HG02840 (cell line): Measurements from ENCODE around the gene FRMD3.

ENCODE experiments used
- ATAC-seq: cut with Tn5 transposase; IDR thresholded peaks from one replicate; pipeline ENCODE4 v1.9.1; 2021; ENCODE audit warnings: mild to moderate bottlenecking, moderate library complexity, moderate number of reproducible peaks; ENCODE audit not compliant: unreplicated experiment, low FRiP score

Gene FRMD3

GRCh38 chr9:83440641-83441040, 97.6 kb downstream of the FRMD3 start:
- no peak for ATAC-seq

- no peak for ATAC-seq
Measured at GRCh38 chr9:83435301-83435700, 102.9 kb downstream of the FRMD3 start.

DNA sequence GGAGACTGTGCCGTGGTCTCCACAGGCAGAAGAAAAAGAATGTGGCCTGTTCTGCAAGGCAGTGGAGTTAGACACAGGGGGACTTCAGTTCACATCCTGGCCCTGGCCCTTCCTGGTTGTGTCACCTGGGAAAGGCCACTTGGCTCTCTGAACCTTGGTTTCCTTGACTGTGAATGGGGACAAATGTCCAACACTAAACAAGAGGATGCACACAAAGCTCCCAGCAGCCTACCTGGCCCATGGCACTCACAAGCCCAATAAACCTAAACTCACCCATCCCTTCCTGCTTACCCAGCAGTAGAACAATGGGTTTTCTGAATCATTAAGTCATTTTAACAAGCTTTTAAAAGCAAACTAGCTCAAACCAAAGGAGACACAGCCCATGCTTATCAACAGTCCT, 103.9 kb downstream of the FRMD3 start:
- no peak for ATAC-seq

DNA sequence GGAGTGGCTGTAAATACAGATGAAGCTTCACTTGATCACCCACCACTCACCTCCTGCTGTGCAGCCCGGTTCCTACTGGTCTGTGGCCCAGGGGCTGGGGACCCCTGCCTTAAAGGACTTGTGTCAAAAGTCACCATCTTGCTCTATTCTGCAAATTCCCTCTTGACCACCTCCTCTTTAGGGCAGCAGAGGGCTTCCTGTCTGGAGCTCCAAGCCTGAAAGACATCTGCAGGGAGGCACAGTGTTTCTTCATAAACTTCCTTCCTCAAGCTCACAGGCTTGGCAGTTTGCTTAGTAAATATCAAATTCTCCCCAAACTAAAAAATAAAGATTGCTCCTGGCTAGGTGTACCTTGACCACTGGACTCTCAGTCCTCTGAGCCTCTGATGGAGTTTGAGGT, 104.4 kb downstream of the FRMD3 start:
- no peak for ATAC-seq

DNA sequence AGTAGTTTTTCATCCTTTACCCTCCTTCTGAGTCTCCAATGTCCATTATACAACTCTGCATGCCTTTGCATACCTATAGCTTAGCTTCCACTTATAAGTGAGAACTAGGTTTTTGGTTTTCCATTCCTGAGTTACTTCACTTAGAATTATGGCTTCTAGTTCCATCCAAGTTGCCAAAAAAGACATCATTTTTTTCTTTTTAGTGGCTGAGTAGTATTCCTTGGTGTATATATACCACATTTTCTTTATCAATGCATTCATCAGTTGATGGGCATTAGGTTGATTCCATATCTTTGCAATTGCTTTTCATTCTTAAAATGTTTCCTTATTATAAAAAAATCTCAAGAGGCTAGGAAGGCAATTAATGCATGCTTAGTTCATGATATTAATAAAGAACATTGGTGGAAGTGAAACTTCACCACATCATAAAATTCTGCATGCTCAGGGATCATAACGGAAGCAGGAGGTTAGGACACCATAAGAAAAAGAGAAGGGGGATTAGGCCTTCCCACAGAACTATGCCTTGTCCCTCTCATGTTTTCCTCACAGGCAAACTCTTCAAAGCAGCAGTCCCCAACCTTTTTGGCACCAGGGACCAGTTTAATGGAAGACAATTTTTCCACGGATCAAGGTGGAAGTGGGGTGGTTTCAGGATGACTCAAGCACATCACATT, 105.2 kb downstream of the FRMD3 start:
- ATAC-seq: no peak

DNA sequence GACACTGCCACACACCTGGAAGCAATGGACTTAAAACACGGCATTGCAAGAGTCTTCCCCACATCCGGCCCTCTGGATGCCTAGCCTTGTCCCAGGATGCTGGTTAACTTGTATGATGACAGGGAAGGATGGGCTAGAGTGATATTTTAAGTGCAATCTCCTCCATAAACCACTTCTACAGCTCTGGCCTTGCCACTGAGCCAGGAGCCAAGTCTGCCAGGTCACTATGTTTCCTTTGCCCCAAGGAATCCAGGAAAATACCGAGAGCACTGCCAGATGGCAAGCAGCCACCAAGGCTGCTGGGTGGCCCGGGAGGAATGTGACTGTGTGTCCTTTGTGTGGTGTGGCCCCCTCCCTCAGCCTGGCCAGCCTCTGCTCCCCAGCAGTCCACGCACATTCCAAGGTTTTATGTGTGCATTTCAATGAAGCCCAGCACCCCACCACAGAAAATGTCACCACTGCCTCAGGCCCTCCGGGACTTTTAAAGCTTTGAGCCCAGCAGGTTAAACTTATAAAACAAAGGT, 106.0 kb downstream of the FRMD3 start:
- no peak for ATAC-seq

DNA sequence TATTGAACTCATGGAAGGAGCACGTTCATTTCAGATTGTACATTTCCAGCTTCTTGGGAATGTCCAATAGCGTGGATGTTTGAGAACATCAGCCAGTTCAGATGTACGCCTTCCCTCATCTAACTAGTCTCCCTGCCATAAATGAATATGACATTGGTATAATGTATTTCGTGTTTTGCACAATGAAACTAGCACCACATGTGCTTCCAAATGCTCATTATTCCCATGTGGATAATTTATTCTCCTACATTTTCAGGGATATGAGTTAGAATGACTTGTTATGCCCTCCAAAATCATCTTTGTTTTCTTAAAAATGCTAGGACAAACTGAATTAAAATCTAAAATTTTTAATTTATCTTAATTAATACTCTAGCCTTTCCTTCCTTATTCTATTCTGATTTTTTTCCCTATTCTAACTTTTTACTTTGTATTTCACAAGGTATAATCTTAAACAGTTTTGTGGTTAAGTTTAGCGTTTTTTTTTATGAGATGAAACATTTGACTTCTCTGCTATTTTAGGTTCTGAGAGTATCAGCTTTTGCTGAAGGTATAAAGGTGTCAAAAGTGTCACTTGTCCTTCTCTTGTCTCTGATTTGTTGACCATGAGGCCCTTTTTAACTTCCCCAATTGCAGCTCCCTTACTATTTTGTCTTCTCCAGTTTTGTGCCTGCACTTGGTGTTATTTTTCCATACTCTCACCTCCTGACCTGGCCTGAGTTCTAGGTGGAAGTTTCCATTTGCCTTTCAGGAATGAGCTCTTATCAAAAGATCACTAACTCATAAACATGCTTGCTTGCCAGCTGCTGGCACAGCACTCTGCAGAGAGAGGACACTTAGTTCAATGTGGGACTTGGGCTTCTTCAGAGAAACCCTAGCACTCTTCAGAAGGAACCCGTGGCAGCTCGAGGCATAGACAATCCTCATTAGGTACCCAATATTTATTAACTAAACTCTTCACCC, 106.8 kb downstream of the FRMD3 start:
- no peak for ATAC-seq

DNA sequence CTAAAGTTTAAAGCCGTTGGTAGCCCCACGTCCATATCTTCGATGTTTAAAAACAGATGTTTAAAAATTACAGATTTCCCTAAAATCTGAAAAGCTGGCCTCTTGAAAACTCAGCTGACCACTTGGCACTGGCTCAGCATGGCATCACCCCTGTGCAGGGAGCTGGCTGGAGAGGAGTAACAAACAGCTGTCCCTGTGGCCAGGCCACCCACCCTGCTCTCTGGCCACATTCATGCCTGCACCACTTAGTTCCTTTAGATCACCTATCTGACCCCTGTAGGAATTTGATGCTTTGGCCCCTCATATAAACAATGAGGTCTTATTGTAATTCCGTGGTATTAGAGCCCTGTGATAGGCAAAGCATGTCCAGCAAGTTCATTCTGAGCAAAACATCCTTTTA, 107.5 kb downstream of the FRMD3 start:
- ATAC-seq: no peak

DNA sequence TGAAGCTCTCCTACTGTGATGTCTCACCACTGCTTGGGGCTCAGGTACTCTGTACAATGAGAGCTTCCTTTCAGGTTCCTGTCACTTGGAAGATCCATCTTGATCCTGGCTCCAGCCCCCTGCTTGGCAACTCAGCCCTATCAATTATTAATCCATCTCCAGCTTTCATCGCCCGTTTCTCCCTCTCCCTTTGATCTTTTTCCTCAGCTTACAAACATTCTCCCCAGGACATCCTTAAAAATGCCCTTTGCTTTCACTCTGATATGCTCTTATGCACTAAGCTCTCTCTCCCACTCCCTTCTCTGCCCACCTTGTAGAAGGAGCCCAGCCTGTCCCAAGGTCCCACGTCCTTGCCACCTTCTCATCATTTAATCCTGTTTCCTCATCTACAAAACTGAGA, 109.0 kb downstream of the FRMD3 start:
- ATAC-seq: no peak

- ATAC-seq: no peak
Measured at GRCh38 chr9:83425240-83425639, 113.0 kb downstream of the FRMD3 start.

DNA sequence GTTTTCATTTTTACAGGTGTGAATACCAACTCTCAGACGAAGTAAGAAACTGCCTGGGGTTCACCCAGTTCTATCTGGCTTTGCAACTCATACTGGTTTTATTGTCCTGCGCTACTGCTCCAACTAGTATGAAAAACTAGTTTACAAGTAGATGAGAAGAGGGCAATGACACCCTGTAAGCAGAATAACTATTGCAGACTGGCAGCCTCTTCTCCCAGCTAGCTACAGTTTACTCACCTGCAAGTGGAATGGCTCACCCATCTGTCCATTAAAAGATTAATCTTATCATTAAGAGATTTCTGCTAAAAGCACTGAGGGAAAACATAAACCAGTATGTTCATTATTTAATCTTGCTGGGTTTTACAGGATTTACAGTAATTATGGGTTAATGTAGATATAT, 113.4 kb downstream of the FRMD3 start:
- ATAC-seq: no peak

DNA sequence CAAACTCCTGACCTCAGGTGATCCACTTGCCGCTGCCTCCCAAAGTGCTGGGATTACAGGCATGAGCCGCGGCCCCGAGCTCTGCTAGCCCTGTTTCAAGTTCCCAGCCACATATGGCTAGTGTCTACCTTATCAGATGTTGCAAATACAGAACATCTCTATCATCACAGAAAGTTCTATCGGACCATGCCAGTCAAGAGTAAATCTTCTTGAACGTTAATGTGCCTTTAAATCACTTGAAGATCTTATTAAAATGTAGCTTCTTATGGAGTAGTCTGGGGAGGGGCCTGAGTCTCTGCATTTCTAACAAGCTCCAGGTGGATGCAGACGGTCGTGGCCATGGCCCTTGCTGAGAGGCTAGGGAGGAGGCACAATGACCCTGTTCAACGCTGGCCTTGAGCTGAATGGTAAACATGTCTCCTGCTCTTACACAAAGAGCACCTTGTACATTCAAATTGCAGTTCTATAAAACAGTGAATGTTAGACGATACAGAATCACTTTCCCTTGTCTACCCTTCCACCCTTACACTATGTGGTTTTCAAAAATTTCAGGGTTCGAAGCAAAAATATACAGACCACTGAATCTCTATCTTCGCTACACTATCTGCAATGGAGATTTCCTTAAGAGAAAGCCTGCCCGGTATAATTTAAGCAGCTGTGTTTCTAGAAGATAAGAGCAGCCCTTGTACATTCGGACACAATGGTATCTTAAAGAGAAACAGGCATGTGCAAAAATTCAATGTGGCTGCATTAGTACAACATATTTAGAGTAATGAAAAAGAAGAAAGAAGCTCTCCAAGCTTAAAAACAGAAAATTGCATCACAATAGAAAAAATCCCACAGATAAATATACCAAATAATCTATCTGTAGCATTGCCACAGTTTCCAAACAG, 114.1 kb downstream of the FRMD3 start:
- no peak for ATAC-seq

DNA sequence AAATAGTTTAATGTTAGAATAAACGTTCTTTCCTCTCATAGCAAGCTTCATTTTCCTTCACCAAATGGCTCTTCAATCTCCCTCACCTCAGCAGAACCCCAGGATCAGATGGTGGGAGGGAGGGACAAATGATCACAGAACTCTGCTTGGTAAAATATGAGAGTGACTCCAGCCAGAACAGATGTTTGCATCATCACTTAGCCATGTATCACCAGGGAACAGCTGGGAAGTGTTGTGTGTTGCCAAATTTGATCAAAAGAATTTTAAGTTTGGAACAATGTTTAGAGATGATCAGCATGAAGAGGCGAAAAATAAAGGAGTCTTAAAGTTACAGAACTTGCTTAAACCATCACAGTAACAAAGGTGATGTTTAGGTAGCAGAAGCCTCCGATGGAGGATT, 115.7 kb downstream of the FRMD3 start:
- no peak for ATAC-seq

- no peak for ATAC-seq
Measured at GRCh38 chr9:83420486-83420885, 117.7 kb downstream of the FRMD3 start.

DNA sequence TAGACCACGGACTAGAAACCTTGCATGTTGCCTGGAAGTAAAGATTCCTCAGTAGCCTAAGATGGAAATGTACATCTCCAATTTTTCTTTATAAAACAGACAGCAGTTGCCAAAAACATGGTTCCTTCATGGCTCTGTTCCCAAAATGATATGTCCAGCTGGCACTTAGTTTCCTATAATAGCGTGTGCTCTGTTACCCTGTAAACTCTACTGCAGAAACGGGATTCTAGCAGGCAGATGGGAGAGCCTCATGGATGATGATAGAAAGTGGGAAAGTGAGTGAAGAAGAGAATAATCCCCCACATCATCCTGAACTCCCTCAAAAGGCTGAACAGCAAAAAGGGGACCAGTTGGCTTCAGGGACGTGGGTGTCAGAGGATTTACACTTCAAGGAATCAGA, 118.2 kb downstream of the FRMD3 start:
- no peak for ATAC-seq

- ATAC-seq: no peak
Measured at GRCh38 chr9:83418283-83418682, 119.9 kb downstream of the FRMD3 start.

GRCh38 chr9:83413367-83413766, 124.8 kb downstream of the FRMD3 start:
- no peak for ATAC-seq

GRCh38 chr9:83410701-83411100, 127.5 kb downstream of the FRMD3 start:
- ATAC-seq: no peak

DNA sequence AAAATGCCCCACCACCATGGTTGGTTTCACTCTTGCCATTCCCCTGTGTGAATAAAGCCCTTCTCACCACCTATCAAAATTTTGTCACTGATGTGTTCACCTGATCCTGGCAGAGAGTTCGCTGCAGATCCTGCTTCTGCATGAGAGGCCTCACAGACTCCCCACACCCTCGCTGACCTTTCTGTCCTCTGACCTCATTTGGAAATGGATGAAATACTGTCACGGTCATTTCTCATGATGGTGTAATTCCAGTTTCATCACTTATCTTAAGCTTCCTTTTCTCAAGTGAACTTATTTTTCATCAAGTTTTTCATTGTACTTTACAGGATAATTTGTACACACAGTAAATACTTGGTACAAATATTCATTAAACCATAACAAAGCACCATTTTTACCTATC, 131.3 kb downstream of the FRMD3 start:
- ATAC-seq: no peak

GRCh38 chr9:83405759-83406158, 132.4 kb downstream of the FRMD3 start:
- ATAC-seq: no peak
